Activated T-cell treated with anti-CD3 and anti-CD28 coated beads for 48 hours (primary cell): ENCODE measurements around the gene RAB41.
"Not testable (repeated sequence)": the region's sequence is repeated elsewhere in the genome, so short reads cannot be mapped to it uniquely, and the experiment has no call there.

Experiments used
- DNase-seq: peaks from one replicate; pipeline ENCODE4 v3.0.0-alpha.2; 2020; ENCODE audit warnings: low read depth

Gene RAB41

GRCh38 chrX:70289793-70290770, 8.1 kb downstream of the RAB41 start, which contains the start of the genes KIF4A and PDZD11:
Gene KIF4A (plus strand): TSS chrX:70290104. CDS start chrX:70290459, 355 bp downstream.
Gene PDZD11 (minus strand): TSS chrX:70289927. CDS start chrX:70289341, 586 bp downstream.
- DNase-seq, result peak; percentile 80

- DNase-seq, result no peak
Measured at GRCh38 chrX:70292788-70293187, 10.8 kb downstream of the RAB41 start.

GRCh38 chrX:70293621-70294020, 11.6 kb downstream of the RAB41 start:
- DNase-seq, result no peak

GRCh38 chrX:70301716-70302115, 19.7 kb downstream of the RAB41 start:
- no peak for DNase-seq

- DNase-seq, result no peak
Measured at GRCh38 chrX:70313503-70313902, 31.5 kb downstream of the RAB41 start.

GRCh38 chrX:70322784-70323183, 40.8 kb downstream of the RAB41 start:
- no peak for DNase-seq

GRCh38 chrX:70323628-70324027, 41.7 kb downstream of the RAB41 start:
- not testable (repeated sequence) for DNase-seq

GRCh38 chrX:70324326-70324725, 42.4 kb downstream of the RAB41 start:
- no peak for DNase-seq

- DNase-seq, result no peak
Measured at GRCh38 chrX:70331161-70331560, 49.2 kb downstream of the RAB41 start.

GRCh38 chrX:70332600-70332999, 50.6 kb downstream of the RAB41 start:
- DNase-seq, result no peak
